Osteoblast (primary cell): ENCODE measurements around the gene TTLL3. TPM values are rescaled to one million over a fixed set of nuclear protein-coding genes. Genes with fewer than 3 reads are reported as not detected.
"Not testable (repeated sequence)": the region's sequence is repeated elsewhere in the genome, so short reads cannot be mapped to it uniquely, and the experiment has no call there.

ENCODE experiments used
- DNase-seq: peaks from one replicate; pipeline ENCODE4 v3.0.0; 2011; ENCODE audit warnings: low spot score, mixed read lengths; ENCODE audit not compliant: insufficient read length; ENCODE audit errors: missing footprints
- H2AFZ ChIP-seq: 2 replicates; pipeline ENCODE4 v1.6.0; 2011; ENCODE audit warnings: mild to moderate bottlenecking, low read length
- H3K27ac ChIP-seq: 2 replicates; pipeline ENCODE4 v1.5.1; 2011; ENCODE audit warnings: mild to moderate bottlenecking, low read depth, low read length, moderate library complexity
- H3K27me3 ChIP-seq: 2 replicates; pipeline ENCODE4 v1.6.0; 2012; ENCODE audit warnings: mild to moderate bottlenecking, control low read depth, inconsistent platforms, low read length, moderate library complexity; ENCODE audit not compliant: insufficient read depth
- H3K36me3 ChIP-seq: 2 replicates; pipeline ENCODE4 v1.5.1; 2011; ENCODE audit warnings: mild to moderate bottlenecking, low read length, control low read depth, moderate library complexity; ENCODE audit not compliant: insufficient read depth
- H3K4me1 ChIP-seq: 2 replicates; pipeline ENCODE4 v1.5.1; 2011; ENCODE audit warnings: mild to moderate bottlenecking, low read length, control low read depth, moderate library complexity; ENCODE audit not compliant: insufficient read depth
- H3K4me2 ChIP-seq: 2 replicates; pipeline ENCODE4 v1.6.0; 2011; ENCODE audit warnings: mild to moderate bottlenecking, low read length; ENCODE audit not compliant: insufficient read depth
- H3K4me3 ChIP-seq: fragments of 200-600 bp; sonication (generic); 3 replicates; pipeline ENCODE4 v1.5.1; 2012; ENCODE audit warnings: mild to moderate bottlenecking, low read length, inconsistent platforms; ENCODE audit not compliant: insufficient read depth
- H3K79me2 ChIP-seq: 2 replicates; pipeline ENCODE4 v1.6.0; 2012; ENCODE audit warnings: mild to moderate bottlenecking, low read length, control low read depth, inconsistent platforms; ENCODE audit not compliant: insufficient read depth
- H3K9me3 ChIP-seq: 2 replicates; pipeline ENCODE4 v1.5.1; 2011; ENCODE audit warnings: low read depth, low read length, control low read depth
- H4K20me1 ChIP-seq: 2 replicates; pipeline ENCODE4 v1.6.0; 2012; ENCODE audit warnings: mild to moderate bottlenecking, low read length, control low read depth; ENCODE audit not compliant: insufficient read depth
- total RNA-seq: library from RNA; depleted of rRNA; stranded (reverse); fragments of >200 nt; gene quantifications from 2 replicates; pipeline ENCODE4 v1.2.3, GENCODE V29; 2012
- TF ChIP-seq, protein P1 (sequence below): IDR thresholded peaks from 2 replicates; pipeline ENCODE4 v1.5.1; 2011; ENCODE audit warnings: mild to moderate bottlenecking, low read depth, low read length, moderate library complexity; ENCODE audit errors: extremely low read depth

TTLL3 gene
- total RNA-seq, 1 donor: 31.1 TPM

DNA sequence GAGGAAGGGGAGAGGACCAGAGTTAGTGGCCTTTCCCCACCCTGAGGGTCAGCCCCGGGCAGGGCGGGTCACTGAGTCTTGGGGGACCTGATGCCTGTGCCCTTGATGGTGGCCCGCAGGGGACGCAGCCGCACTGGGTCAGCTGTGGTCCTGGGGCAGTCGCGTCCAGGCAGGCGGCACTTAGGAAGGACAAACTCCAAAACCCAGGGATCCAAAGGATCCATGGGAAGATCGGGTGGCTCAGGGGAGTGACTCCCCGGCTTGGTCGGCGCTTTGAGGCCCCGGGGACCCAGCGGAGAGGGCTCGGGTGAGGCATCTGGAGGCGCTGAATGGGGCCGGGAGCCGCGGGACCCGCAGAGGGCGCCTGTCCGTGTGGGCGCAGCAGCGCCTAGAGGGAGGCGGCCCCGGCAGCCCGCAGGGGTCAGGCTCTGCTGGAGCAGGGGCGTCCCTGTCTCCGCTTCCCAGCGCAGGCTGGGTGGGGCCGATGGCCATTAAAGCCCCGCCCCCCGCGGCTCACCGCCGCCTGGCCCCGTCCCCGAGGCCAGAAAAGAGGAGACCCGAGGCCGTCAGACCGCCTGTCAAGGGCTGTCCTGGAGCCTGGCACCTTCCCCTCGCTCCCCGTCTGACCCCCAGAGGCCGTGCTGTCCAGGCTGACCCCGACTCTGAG, 52.5 kb downstream of the TTLL3 start:
- H3K4me1 ChIP-seq: peaks cover 7% of the 10 kb centered on the region
- no peak overlapping the region for H3K27ac ChIP-seq
- no peaks in the 10 kb centered on the region for H3K9me3 ChIP-seq
- H3K27me3 ChIP-seq: no peaks in the 10 kb centered on the region
- H3K36me3 ChIP-seq: no peaks in the 10 kb centered on the region
- TF ChIP-seq, protein P1, sequence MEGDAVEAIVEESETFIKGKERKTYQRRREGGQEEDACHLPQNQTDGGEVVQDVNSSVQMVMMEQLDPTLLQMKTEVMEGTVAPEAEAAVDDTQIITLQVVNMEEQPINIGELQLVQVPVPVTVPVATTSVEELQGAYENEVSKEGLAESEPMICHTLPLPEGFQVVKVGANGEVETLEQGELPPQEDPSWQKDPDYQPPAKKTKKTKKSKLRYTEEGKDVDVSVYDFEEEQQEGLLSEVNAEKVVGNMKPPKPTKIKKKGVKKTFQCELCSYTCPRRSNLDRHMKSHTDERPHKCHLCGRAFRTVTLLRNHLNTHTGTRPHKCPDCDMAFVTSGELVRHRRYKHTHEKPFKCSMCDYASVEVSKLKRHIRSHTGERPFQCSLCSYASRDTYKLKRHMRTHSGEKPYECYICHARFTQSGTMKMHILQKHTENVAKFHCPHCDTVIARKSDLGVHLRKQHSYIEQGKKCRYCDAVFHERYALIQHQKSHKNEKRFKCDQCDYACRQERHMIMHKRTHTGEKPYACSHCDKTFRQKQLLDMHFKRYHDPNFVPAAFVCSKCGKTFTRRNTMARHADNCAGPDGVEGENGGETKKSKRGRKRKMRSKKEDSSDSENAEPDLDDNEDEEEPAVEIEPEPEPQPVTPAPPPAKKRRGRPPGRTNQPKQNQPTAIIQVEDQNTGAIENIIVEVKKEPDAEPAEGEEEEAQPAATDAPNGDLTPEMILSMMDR: peak; percentile 23
- peak; percentile 92 for DNase-seq
- peak overlapping the region; percentile 59 for H3K4me3 ChIP-seq
- peak overlapping the region; percentile 71 for H3K4me2 ChIP-seq
- no peaks in the 10 kb centered on the region for H3K79me2 ChIP-seq
- no peaks in the 10 kb centered on the region for H4K20me1 ChIP-seq
- peak overlapping the region; percentile 81 for H2AFZ ChIP-seq

DNA sequence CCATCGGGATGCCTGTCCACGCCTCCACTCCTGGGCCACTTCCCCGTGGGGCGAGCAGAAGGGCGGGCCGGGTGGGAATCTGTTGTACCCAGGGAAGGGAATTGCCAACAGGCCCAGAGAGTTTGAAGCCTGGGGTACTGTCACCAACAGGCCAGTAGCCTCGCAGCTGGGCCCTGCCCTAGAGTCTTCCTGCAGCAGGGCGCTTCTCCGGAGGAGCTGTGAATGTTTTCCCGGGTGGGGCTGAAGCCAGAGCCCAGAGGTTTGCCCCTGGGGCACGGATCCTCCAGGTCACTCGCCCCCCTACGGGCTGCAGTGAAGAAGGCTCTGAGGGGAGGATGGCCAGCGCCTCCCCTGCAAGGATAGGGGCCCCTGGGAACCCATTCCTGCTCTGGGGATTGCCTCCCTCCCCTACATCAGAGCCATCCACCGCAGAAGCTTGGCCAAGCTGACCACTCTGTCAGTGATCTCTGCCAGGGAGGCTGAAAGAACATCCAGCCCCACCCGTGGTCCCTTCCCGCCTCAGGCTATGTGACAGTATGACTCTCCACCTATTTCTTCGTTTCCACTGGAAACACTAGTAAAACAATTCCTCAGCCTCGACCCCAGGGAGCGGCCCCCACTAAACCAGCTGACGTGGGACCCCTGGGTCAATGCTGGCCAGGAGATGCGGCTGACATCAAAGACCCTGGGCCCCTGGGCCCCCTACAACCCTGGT, 53.2 kb downstream of the TTLL3 start:
- peak overlapping the region; percentile 71 for H3K4me2 ChIP-seq
- H3K9me3 ChIP-seq: no peaks in the 10 kb centered on the region
- H3K27ac ChIP-seq: no peak overlapping the region
- no peaks in the 10 kb centered on the region for H4K20me1 ChIP-seq
- peak; percentile 75 for DNase-seq
- peaks cover 7% of the 10 kb centered on the region for H3K4me1 ChIP-seq
- no peaks in the 10 kb centered on the region for H3K79me2 ChIP-seq
- H3K4me3 ChIP-seq: peak overlapping the region; percentile 59
- H3K36me3 ChIP-seq: no peaks in the 10 kb centered on the region
- TF ChIP-seq, protein P1: no peak
- H3K27me3 ChIP-seq: no peaks in the 10 kb centered on the region
- H2AFZ ChIP-seq: peak overlapping the region; percentile 81

DNA sequence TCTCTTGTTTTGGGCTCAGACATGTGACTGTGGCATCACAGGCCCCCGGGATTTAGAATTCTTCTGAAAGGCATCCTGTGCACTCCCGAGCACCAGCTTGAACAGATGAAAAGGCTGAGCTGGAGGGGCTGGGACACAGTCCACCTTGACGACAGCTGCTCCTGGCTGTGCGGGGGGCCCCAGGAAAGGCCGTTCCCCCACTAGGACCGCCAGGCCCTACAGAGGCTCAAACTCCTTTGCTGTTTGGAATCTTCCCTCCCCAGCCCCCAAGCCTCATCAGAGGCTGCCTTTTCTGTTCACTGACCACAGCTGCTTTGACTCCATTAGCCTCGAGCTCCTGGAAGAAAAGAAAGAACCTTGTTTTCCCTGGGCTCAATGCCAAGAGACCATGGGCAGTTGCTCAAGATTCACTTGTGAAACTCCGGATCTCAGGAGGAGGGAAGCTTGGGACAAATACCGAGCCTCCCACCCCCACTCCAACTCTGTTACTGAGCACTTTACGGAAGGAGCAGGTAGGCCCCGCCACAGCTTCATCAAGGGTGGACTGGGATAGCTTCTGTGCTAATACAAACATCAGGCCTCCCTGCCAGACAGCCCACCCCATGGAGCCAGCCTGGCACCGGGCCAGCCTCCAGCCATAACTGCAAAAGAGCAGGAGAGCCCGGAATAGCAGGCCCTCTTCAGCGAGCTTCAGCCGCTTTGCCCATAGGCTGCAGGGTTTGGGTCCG, 54.3 kb downstream of the TTLL3 start:
- Histone ChIP-seq H3K27ac (no peak overlapping the region), H3K4me2 (no peak overlapping the region), H4K20me1 (no peaks in the 10 kb centered on the region), H3K4me1 (peaks cover 7% of the 10 kb centered on the region), H3K27me3 (no peaks in the 10 kb centered on the region), H3K79me2 (no peaks in the 10 kb centered on the region), H3K36me3 (no peaks in the 10 kb centered on the region), H3K9me3 (no peaks in the 10 kb centered on the region), H2AFZ (peak overlapping the region; percentile 50), H3K4me3 (no peak overlapping the region)
- TF ChIP-seq, protein P1: no peak
- peak; percentile 56 for DNase-seq

DNA sequence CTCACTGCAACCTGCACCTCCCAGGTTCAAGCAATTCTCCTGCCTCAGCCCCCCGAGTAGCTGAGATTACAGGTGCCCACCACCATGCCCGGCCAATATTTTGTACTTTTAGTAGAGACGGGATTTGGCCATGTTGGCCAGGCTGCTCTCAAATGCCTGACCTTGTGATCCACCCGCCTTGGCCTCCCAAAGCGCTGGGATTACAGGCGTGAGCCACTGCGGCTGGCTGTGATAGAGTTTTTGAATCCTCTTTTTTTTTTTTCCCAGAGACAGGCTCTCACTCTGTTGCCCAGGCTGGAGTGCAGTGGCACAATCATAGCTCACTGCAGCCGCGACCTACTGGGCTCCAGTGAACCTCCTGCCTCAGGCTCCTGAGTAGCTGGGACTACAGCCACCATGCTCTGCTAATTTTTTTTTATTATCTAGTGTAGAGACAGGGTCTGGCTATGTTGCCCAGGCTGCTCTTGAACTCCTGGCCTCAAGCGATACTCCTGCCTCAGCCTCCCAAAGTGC, 55.1 kb downstream of the TTLL3 start:
- not testable (repeated sequence) for H4K20me1 ChIP-seq, H3K4me1 ChIP-seq, H3K4me3 ChIP-seq, DNase-seq, H2AFZ ChIP-seq, H3K36me3 ChIP-seq, H3K4me2 ChIP-seq, H3K27me3 ChIP-seq, H3K9me3 ChIP-seq, H3K79me2 ChIP-seq, H3K27ac ChIP-seq
